Mesothelial cell of epicardium (in vitro differentiated cells): ENCODE data around the gene LMOD1. TPM values are rescaled to one million over a fixed set of nuclear protein-coding genes. Genes with fewer than 3 reads are reported as not detected.

Source experiments
- DNase-seq, 2 experiments: peaks; one replicate each; pipeline ENCODE4 v3.0.0; 2021; ENCODE audit warnings: low spot score in 2 of 2; ENCODE audit not compliant: unreplicated experiment in 2 of 2
- H3K27ac Mint-ChIP-seq: 2 replicates; pipeline ENCODE4 v1.8.0; 2021; ENCODE audit warnings: mixed read lengths
- H3K27me3 Mint-ChIP-seq: 2 replicates; pipeline ENCODE4 v1.8.0; 2021; ENCODE audit warnings: low read depth, mixed read lengths
- H3K36me3 Mint-ChIP-seq: 2 replicates; pipeline ENCODE4 v1.8.0; 2021; ENCODE audit warnings: mixed read lengths
- H3K4me1 Mint-ChIP-seq: 2 replicates; pipeline ENCODE4 v1.8.0; 2021; ENCODE audit warnings: mixed read lengths
- H3K4me3 Mint-ChIP-seq: 2 replicates; pipeline ENCODE4 v1.8.0; 2021; ENCODE audit warnings: mild to moderate bottlenecking, moderate library complexity, mixed read lengths
- H3K9me3 Mint-ChIP-seq: 2 replicates; pipeline ENCODE4 v1.8.0; 2021; ENCODE audit warnings: mixed read lengths
- total RNA-seq: library from RNA; stranded (reverse); gene quantifications from 3 replicates; pipeline ENCODE4 v1.2.1, GENCODE V29; 2021
- TF ChIP-seq, protein P1 (sequence below): fragments of 200-600 bp; sonication (generic); IDR thresholded peaks from one replicate; pipeline ENCODE4 v1.5.0; 2021; ENCODE audit warnings: antibody characterized with exemption; ENCODE audit not compliant: unreplicated experiment

The LMOD1 gene
- total RNA-seq, 1 donor from 2014 or later = 5.4 TPM

DNA sequence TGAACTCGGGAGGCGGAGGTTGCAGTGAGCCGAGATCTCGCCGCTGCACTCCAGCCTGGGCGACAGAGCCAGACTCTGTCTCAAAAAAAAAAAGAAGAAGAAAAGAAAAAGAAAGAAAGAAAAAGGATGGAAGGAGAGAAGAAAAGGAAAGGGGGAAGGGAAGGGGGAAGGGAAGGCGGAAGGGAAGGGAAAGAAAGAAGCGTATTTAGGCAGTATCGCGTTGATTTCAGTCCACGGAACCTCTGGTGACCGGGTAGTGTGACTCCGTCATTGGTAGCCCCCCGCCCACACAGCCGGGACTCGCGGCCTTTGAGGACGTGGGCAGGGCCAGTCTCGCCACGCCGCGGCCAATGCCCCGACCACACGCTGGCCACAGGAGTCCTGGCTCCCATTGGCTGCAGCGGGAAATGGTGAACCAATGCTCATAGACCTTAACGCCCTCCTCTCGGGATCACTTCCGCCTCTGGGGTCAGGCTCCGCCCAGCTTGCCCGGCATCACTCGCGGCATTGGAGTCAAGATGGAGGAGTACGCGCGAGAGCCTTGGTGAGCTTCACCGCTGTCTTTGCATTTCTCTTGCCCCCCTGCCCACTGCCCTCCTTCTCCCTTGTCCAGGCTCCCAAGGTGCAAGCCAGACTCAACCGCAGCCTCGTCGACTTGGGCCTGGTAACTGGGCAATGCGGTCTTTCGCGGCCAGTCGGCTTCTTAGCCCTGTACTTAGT lies 8.8 kb upstream of the LMOD1 start, which contains the start of gene TIMM17A:
TIMM17A (plus strand) TSS at position 495 of the 720 bp plus-strand sequence; CDS start at position 519, 24 bp downstream.
- peak within 1 kb of the TSS; percentile 92 for H3K27ac Mint-ChIP-seq
- peak; percentile 83 to 90 for DNase-seq
- H3K4me1 Mint-ChIP-seq = peaks cover 16% of the 10 kb centered on the region
- no peaks in the 10 kb centered on the region for H3K9me3 Mint-ChIP-seq
- TF ChIP-seq, protein P1, sequence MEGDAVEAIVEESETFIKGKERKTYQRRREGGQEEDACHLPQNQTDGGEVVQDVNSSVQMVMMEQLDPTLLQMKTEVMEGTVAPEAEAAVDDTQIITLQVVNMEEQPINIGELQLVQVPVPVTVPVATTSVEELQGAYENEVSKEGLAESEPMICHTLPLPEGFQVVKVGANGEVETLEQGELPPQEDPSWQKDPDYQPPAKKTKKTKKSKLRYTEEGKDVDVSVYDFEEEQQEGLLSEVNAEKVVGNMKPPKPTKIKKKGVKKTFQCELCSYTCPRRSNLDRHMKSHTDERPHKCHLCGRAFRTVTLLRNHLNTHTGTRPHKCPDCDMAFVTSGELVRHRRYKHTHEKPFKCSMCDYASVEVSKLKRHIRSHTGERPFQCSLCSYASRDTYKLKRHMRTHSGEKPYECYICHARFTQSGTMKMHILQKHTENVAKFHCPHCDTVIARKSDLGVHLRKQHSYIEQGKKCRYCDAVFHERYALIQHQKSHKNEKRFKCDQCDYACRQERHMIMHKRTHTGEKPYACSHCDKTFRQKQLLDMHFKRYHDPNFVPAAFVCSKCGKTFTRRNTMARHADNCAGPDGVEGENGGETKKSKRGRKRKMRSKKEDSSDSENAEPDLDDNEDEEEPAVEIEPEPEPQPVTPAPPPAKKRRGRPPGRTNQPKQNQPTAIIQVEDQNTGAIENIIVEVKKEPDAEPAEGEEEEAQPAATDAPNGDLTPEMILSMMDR = no peak
- H3K27me3 Mint-ChIP-seq = no peaks in the 10 kb centered on the region
- peak within 1 kb of the TSS; percentile 98 for H3K4me3 Mint-ChIP-seq
- H3K36me3 Mint-ChIP-seq = peaks cover 9% of the 10 kb centered on the region

DNA sequence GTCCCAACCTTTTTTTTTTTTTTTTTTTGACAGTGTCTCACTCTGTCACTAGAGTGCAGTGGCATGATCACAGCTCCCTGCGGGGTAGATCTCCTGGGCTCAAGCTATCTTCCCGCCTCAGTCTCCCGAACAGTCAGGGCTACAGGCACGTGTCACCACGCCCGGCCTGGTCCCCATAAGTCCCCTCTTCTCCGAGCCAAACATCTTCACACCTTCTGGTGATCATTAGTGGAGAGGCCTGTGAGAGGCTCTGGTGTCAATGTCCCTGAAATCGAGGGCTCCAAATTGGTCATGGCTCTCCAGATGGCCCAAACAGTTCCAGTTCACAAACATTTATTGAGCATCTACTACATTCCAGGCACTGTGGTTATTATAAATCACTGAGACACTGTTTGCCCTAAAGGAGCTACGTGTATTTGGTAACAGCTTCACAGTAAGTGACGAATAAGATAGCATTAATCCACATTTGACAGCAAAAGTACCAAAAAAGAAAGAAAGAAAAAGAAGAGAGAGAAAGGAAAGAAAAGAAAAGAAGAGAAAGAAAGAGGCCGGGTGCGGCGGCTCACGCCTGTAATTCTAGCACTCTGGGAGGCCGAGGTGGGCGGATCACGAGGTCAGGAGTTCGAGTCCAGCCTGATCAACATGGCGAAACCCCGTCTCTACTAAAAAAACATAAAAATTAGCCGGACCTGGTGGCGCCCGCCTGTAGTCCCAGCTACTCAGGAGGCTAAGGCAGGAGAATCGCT lies 8.1 kb upstream of the LMOD1 start:
- no peaks in the 10 kb centered on the region for H3K27me3 Mint-ChIP-seq
- H3K4me3 Mint-ChIP-seq = peak overlapping the region; percentile 98
- H3K27ac Mint-ChIP-seq = peak overlapping the region; percentile 92
- H3K36me3 Mint-ChIP-seq = peaks cover 9% of the 10 kb centered on the region
- no peaks in the 10 kb centered on the region for H3K9me3 Mint-ChIP-seq
- peaks cover 16% of the 10 kb centered on the region for H3K4me1 Mint-ChIP-seq
- TF ChIP-seq, protein P1 = no peak
- no peak for DNase-seq

DNA sequence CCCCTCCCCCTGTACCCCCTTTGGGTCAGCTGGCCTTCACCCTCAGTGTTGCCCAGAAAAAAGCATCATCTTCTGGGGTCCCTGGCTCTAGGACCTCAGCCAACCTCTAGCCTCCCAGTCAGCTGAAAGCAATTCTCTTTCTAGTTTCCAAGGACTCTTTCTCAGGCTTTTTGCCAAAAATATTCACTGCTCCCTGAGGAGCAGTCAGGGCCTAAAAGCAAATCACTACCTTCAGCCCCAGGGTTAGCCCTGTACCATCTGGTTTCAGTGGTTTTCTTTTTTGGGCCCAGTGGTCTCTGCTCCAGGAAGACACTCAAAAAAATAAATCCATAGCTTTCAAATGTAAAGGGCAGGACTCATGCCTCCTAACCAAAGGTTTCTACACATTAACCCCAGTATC lies 3.1 kb upstream of the LMOD1 start:
- TF ChIP-seq, protein P1 = no peak
- DNase-seq = no peak
- peak overlapping the region; percentile 19 for H3K27ac Mint-ChIP-seq
- no peak overlapping the region for H3K4me3 Mint-ChIP-seq
- no peaks in the 10 kb centered on the region for H3K27me3 Mint-ChIP-seq
- no peaks in the 10 kb centered on the region for H3K9me3 Mint-ChIP-seq
- H3K36me3 Mint-ChIP-seq = no peaks in the 10 kb centered on the region
- H3K4me1 Mint-ChIP-seq = peaks cover 35% of the 10 kb centered on the region

DNA sequence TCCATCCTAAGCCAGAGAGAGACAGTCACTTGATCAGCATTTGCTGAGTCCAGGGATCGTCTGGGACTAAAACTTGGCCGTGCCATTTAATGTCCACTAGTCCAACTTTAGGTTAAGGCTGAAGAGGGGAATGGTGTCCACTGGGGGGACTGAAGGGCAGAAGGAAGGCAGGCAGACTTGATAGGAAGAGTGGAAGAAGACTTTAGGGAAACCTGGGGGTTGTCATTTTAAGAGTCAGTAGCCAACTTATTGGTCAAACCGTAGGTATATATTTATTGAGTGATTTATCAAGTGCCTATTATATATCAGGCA lies 1.3 kb upstream of the LMOD1 start:
- H3K27ac Mint-ChIP-seq = peak overlapping the region; percentile 91
- H3K4me3 Mint-ChIP-seq = no peak overlapping the region
- H3K4me1 Mint-ChIP-seq = peaks cover 32% of the 10 kb centered on the region
- TF ChIP-seq, protein P1 = no peak
- H3K9me3 Mint-ChIP-seq = no peaks in the 10 kb centered on the region
- no peaks in the 10 kb centered on the region for H3K36me3 Mint-ChIP-seq
- DNase-seq = no peak
- no peaks in the 10 kb centered on the region for H3K27me3 Mint-ChIP-seq

DNA sequence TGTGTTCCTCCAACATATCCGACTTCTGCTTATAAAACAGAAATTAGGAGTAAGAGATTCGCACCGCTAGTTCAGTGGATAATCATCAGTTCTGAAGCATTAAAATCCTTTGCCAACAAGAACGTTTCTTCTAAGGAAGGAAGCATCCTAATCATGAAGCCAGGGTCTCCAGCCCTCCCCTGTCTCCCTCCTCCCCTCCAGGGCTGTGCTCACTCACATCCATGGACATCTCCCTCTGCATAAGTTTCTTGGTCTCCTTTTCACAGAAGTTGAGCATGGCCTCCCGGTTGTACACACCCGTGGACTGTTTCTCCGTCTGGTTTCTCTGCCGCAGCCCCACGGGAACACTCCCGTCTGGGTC lies 505 bp downstream of the LMOD1 start:
- Mint-ChIP-seq H3K27me3 (no peaks in the 10 kb centered on the region), H3K4me3 (peak overlapping the region; percentile 74), H3K4me1 (peaks cover 42% of the 10 kb centered on the region), H3K36me3 (no peaks in the 10 kb centered on the region), H3K9me3 (no peaks in the 10 kb centered on the region), H3K27ac (peak overlapping the region; percentile 91)
- TF ChIP-seq, protein P1 = no peak
- DNase-seq = no peak
